Measurements from ENCODE around the gene HLA-DQA1.

DNA sequence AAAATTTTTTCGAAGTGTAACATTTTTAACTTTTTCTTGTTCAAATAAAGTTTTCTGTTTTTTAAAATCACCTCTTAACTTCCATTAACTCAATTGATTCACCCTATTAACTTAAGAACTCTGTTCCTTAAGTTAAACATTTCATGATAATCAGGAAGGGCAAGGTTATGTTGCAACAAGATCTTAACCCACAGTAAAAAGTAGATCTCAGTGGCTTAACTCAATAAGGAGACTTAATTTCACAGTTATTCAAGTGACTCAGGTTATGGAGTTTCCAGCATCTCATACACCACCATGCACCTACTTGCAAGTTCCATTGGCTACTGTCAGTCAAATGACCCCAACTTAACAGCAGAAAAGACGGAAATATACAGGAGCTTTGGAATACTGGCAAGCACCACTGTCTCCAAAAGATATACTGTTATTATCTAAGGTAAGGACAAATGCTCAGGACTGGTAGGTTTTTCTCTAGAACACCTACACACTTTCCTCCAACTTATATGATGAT, 18.1 kb downstream of the HLA-DQA1 start:
- TF ChIP-seq, protein P1, sequence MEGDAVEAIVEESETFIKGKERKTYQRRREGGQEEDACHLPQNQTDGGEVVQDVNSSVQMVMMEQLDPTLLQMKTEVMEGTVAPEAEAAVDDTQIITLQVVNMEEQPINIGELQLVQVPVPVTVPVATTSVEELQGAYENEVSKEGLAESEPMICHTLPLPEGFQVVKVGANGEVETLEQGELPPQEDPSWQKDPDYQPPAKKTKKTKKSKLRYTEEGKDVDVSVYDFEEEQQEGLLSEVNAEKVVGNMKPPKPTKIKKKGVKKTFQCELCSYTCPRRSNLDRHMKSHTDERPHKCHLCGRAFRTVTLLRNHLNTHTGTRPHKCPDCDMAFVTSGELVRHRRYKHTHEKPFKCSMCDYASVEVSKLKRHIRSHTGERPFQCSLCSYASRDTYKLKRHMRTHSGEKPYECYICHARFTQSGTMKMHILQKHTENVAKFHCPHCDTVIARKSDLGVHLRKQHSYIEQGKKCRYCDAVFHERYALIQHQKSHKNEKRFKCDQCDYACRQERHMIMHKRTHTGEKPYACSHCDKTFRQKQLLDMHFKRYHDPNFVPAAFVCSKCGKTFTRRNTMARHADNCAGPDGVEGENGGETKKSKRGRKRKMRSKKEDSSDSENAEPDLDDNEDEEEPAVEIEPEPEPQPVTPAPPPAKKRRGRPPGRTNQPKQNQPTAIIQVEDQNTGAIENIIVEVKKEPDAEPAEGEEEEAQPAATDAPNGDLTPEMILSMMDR (IDR thresholded peaks at IDR 0.05; ENCODE audit: poor library complexity) = no peak
- TF ChIP-seq EZH2 (IDR thresholded peaks at IDR 0.05; ENCODE audit: borderline replicate concordance) = no peak
